Psoas muscle (tissue), 8 donors: ENCODE results near the gene HOXA13. TPM values are rescaled to one million over a fixed set of nuclear protein-coding genes. Genes with fewer than 3 reads are reported as not detected.
A peak's percentile ranks its signal among the peaks of the same experiment; 100 is the strongest.

Source experiments
- ATAC-seq, 4 donors: fragments of 200-7000 bp; cut with Tn5 transposase; one replicate each; pipeline ENCODE4 v1.9.1; 2020; ENCODE audit warnings: moderate library complexity in 3 of 4, mild to moderate bottlenecking in 2 of 4
- DNase-seq, 2 donors: peaks; one replicate each; pipeline ENCODE4 v3.0.0-alpha.2; 2020
- H3K27ac ChIP-seq: fragments of 200-600 bp; one replicate; pipeline ENCODE4 v1.8.0; 2022
- H3K27me3 ChIP-seq, 3 donors: fragments of 200-600 bp in 1 of 3; one replicate each; pipeline versions ENCODE4 v1.6.1 to v1.8.0; 2013 to 2022; ENCODE audit warnings: low read length in 2 of 3, mild to moderate bottlenecking in 2 of 3, moderate library complexity in 1 of 3; ENCODE audit not compliant: insufficient read depth in 3 of 3
- H3K36me3 ChIP-seq, 2 donors: fragments of 200-600 bp in 1 of 2; one replicate each; pipeline versions ENCODE4 v1.6.1 to v1.8.0; 2013 to 2022; ENCODE audit warnings: low read depth in 1 of 2, mild to moderate bottlenecking in 1 of 2, moderate library complexity in 1 of 2; ENCODE audit not compliant: insufficient read depth in 1 of 2
- H3K4me1 ChIP-seq: fragments of 200-600 bp; one replicate; pipeline ENCODE4 v1.8.0; 2022
- H3K4me3 ChIP-seq: fragments of 200-600 bp; one replicate; pipeline ENCODE4 v1.8.0; 2022; ENCODE audit warnings: mild to moderate bottlenecking
- H3K9me3 ChIP-seq: fragments of 200-600 bp; one replicate; pipeline ENCODE4 v1.8.0; 2022
- WGBS, 3 donors: extraction: QIAGEN DNeasy Blood & Tissue Kit; methylation state at CpG; one replicate each; pipeline versions ENCODE4 v1.1.6 to v1.1.7; 2013; 5-methylcytosine and 5-hydroxymethylcytosine counted together
- intact Hi-C, 2 donors: fragments of 100-400 bp; cut with DNase I; formaldehyde crosslinking; loops; one replicate each; pipeline versions ENCODE4 v1.11.0 to v1.14.2; 2022
- polyA plus RNA-seq, 3 donors: library from polyadenylated mRNA; stranded (reverse); fragments of 200-250 nt; gene quantifications; one replicate each; pipeline ENCODE4 v1.2.3, GENCODE V29; 2013
- total RNA-seq, 4 donors: library from RNA; stranded (reverse); fragmentation: NEBNext Ultra II Directional in 2 of 4; extraction: Animal tissue kit (Norgen Biotek cat#: 25700) in 2 of 4; gene quantifications; one replicate each; pipeline versions ENCODE4 v1.2.1 to v1.2.4, GENCODE V29; 2021 to 2023
- TF ChIP-seq, protein P1 (sequence below): fragments of 200-600 bp; IDR thresholded peaks from one replicate; pipeline ENCODE4 v1.8.0; 2022; ENCODE audit warnings: antibody characterized with exemption
- donor health status: healthy with polysubstance abuse.
- donor health status: DM: no; HTN: no; CAD: no; lungs with moderate emphysema.
- donor health status: Bipolar disorder and iron deficiency.
- donor health status: healthy.
- donor health status: DM: yes; HTN: yes; CAD: no.
- donor health status: DM: no; HTN: no; CAD: no.
- donor health status: DM: no; HTN: no; CAD: no.
- donor health status: DM: yes; HTN: yes; CAD: no.

HOXA13 gene
- total and polyA plus RNA-seq, 7 donors = 0.01 to 0.08 (median 0.06) TPM; not detected in 4

DNA sequence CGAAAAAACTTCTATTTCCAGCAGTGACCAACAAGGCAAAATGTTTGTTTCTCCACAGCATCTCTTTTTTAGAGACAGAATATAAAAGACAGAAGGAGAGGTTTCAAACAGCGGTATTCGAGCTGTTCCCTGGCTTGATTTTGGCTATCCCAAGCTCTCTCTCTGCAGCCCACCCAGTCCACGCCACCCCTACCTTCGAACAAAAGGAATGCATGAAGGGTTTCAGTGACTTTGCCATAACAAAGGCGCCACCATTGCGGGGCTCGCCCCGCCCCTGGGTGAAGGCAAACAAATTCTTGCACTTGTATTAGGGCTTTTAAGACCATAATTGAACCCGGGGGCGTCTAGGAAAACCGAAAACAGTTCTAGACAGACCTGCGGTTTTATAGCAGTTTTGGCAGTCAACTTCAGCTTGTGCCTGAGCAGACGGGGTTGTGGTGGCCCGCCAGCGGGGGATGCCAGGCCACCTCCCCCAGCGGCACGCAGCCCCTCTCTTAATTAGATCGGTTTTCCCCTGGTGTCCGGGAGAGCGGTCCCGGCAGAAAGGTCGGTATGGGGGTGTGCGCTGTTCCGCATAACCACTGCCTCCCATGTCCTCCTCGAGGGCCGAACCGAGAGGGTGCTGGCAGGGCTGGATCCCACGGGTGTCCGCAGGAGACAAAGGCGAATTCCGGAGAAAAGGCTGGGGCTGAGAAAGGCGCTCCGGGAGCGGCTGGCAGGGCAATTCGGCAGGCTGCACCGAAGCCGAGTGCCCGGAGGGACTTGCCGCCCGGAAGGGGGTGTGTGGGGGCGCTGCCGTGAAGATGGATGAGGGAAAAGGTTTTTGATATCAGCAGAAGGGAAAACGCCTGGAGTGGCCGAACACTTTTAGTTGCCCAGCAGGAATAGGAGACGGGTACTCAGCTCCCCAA is 12.2 kb downstream of the HOXA13 start:
- no peak for ATAC-seq
- Histone ChIP-seq H3K36me3 (no peaks in the 10 kb centered on the region), H3K4me3 (no peak overlapping the region), H3K4me1 (peaks cover 25% of the 10 kb centered on the region), H3K9me3 (no peaks in the 10 kb centered on the region), H3K27ac (no peak overlapping the region), H3K27me3 (peaks cover 0 to 97% (median 32%) of the 10 kb centered on the region in 3 donors)
- WGBS, 3 donors = 56 to 65% (median 65%) methylated on average over 46 of the region's 46 CpGs
- peak in 1 of 2 donors; percentile 46 for DNase-seq
- intact Hi-C loops = no loop called here
- TF ChIP-seq, protein P1, sequence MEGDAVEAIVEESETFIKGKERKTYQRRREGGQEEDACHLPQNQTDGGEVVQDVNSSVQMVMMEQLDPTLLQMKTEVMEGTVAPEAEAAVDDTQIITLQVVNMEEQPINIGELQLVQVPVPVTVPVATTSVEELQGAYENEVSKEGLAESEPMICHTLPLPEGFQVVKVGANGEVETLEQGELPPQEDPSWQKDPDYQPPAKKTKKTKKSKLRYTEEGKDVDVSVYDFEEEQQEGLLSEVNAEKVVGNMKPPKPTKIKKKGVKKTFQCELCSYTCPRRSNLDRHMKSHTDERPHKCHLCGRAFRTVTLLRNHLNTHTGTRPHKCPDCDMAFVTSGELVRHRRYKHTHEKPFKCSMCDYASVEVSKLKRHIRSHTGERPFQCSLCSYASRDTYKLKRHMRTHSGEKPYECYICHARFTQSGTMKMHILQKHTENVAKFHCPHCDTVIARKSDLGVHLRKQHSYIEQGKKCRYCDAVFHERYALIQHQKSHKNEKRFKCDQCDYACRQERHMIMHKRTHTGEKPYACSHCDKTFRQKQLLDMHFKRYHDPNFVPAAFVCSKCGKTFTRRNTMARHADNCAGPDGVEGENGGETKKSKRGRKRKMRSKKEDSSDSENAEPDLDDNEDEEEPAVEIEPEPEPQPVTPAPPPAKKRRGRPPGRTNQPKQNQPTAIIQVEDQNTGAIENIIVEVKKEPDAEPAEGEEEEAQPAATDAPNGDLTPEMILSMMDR = no peak

DNA sequence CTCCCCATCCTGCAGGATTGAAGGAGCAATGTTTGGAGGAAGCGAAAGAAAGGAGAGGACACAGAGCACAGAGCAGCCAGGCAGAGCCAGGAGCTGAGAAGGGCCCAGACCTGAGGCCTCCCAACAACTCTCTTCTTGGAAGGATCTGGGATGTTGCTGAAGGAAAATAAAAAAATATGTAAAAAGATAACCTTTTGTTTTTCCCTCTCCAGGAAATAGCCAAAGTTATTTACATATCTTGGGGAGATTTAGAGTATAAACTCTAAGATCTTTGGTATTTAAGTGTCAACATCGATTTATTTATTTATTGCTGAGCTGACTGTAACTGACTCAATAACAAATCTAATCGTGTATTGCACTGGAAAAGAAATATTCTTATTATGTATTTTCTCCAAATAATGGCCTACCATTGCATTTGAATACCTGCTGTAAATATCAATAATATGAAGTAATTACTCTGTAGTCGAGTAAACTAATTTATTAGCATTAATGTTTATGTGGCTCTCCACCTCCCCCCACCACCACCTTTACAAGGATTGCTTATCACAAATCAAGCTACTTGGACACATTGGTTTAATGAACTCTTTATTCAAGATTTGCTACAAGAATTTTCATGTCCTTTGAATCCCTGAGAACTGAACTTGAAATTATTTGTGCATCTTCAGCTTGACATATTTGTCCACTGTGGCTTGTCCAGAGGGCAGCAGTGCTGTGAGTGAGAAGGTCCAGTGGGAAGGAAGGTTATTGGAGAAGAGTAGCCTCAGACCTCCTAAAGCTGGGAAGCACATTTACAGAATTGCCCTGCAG is 13.0 kb downstream of the HOXA13 start:
- TF ChIP-seq, protein P1 = no peak
- Histone ChIP-seq H3K4me1 (peaks cover 25% of the 10 kb centered on the region), H3K4me3 (no peak overlapping the region), H3K9me3 (no peaks in the 10 kb centered on the region), H3K27ac (no peak overlapping the region), H3K36me3 (no peaks in the 10 kb centered on the region), H3K27me3 (peaks cover 0 to 97% (median 27%) of the 10 kb centered on the region in 3 donors)
- DNase-seq (no peak), ATAC-seq (no peak)
- 89 to 91% (median 91%) methylated on average over 4 of the region's 4 CpGs for WGBS, 3 donors
- intact Hi-C loops = no loop called here

DNA sequence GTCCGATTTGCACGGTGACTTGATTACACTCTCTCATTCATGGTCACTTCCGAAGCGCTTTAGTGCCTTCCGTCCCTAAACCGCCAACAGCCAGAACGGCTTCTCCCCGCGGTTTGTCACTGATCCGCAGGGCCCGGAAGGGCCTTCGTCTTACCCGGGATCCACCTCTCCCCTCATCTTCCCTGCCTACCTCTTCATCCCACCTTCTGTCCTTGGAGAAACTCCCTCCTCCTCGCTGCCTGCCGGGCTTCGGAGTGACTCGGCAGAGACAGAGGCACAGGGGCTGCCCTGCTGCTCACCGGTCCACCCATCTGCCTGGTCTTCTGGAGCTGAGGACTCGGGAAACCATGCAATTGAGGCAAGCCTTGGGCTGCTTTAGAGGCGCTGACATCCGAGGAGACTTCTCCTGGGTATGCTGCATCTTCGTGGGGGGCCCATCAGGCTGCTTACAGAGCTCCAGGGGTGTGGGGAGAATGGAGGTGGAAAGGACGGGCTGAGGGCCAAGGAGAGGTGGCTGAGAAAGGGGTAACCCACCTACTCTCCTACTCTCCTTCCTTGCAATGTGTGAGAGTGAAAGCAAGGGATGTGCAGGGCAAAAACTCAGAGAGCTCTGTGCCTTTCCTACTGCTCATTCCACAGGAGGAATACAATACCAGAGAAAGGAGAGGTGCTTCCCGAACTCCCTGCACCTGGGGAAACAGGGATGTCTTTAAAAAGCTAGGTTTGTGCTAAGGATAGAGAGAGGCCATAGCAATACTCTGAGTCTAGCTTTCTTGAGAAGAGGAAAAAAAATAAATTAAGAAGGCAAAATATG is 13.8 kb downstream of the HOXA13 start:
- TF ChIP-seq, protein P1 = no peak
- Histone ChIP-seq H3K36me3 (no peaks in the 10 kb centered on the region), H3K27ac (no peak overlapping the region), H3K27me3 (peaks cover 0 to 91% (median 23%) of the 10 kb centered on the region in 3 donors), H3K9me3 (no peaks in the 10 kb centered on the region), H3K4me1 (peaks cover 25% of the 10 kb centered on the region), H3K4me3 (no peak overlapping the region)
- DNase-seq (no peak), ATAC-seq (peak in 1 of 4 donors; percentile 5)
- WGBS, 3 donors = 59 to 78% (median 68%) methylated on average over 24 of the region's 24 CpGs
- intact Hi-C loops = no loop called here

DNA sequence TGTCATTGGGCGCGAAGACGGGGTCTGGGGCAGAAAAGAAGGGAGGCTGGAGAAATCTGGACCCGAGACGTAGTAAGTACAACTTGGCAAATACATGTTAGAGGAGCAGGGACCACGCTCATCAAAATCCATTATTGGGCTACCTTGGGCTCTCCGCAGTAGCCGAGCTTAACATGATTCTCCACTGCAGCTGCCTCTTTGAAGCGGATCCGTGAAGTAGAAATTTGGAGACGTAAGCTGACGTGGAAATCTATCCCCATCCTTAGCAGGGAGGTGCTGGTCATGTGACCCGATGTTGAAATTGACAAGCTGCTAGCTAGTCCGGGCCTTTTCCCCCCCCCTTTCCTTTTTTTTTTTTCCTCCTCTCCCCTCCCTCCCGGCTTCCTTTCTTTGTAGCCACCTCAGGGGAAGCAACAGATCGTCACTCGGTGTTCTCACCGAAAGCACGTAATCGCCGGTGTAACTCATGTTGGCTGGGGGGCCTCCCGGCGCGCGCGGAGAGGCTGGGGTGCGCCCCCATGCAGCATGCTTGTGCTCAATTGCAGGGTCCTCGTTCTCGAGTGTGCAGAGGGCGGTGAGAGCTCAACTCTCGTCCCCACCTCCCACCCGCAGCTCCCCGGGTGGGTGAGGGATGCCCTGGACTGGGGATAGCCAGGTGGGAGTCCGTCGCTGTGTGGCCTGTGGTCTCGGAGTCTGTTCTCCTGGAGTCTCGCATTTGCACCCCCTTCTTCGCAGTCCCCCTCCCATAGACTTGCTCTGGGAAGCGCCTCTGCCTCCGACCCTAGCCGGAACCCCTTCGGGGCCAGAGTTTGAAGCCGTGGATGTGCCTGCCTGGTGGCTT is 14.7 kb downstream of the HOXA13 start, which contains the start of gene HOXA11:
HOXA11 (minus strand) TSS at position 220 of the 841 bp plus-strand sequence; CDS start at position 132, 88 bp downstream.
- intact Hi-C loops = no loop called here
- peaks cover 0 to 84% (median 23%) of the 10 kb centered on the region in 3 donors for H3K27me3 ChIP-seq
- peak in 3 of 4 donors; percentile 29 to 72 (median 54) for ATAC-seq

More for the DNA sequence above, 14.7 kb downstream of the HOXA13 start, which contains the start of gene HOXA11:
- Histone ChIP-seq H3K36me3 (no peaks in the 10 kb centered on the region), H3K4me3 (peak within 1 kb of the TSS; percentile 72), H3K9me3 (no peaks in the 10 kb centered on the region), H3K4me1 (peaks cover 25% of the 10 kb centered on the region), H3K27ac (no peak within 1 kb of the TSS)
- no peak for DNase-seq
- TF ChIP-seq, protein P1 = no peak
- WGBS, 3 donors = 30 to 34% (median 32%) methylated on average over 39 to 43 of the region's 43 CpGs
